A549 treated with Mapracorat at 1 μM for 4 hours (cell line): ENCODE results near the gene SLCO3A1. TPM values are rescaled to one million over a fixed set of nuclear protein-coding genes. Genes with fewer than 3 reads are reported as not detected.

Experiments used
- total RNA-seq: library from RNA; stranded (reverse); fragments of 200-300 nt; extraction: Qiagen RNA extraction; gene quantifications from 5 replicates; pipeline ENCODE4 v1.2.3, GENCODE V29; 2022

SLCO3A1 gene
- 18.7 to 23.5 TPM (median 22.0 TPM) in 5 replicates for total RNA-seq

GRCh38 chr15:91853511-91853947, at the start of gene SLCO3A1:
Gene SLCO3A1, plus strand, starts transcription at chr15:91853708.

